HG02610 (cell line): Measurements from ENCODE around the gene PPP3CB.

Experiments used
- ATAC-seq: cut with Tn5 transposase; IDR thresholded peaks from one replicate; pipeline ENCODE4 v1.9.1; 2021; ENCODE audit warnings: mild to moderate bottlenecking, moderate library complexity; ENCODE audit not compliant: unreplicated experiment

Gene PPP3CB

DNA sequence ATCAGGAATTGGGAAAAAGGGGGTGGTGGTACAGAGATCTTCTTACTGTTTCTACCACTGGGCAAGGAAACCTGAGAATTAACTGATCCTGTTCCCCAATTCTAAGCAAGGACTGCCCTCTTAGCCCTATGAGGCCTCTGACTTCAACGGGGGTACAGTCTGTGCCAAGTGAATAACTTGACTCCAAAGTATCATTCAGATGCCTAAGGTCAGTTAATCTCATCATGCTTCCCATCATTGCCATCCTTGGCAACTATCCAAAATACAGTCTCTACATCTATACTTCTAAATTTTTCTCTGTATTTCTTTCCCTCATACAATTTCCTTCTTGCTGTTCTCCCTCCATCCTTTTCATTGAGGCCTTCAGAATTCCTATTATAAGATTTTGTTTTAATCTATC is 10.5 kb downstream of the PPP3CB start:
- ATAC-seq, result no peak

DNA sequence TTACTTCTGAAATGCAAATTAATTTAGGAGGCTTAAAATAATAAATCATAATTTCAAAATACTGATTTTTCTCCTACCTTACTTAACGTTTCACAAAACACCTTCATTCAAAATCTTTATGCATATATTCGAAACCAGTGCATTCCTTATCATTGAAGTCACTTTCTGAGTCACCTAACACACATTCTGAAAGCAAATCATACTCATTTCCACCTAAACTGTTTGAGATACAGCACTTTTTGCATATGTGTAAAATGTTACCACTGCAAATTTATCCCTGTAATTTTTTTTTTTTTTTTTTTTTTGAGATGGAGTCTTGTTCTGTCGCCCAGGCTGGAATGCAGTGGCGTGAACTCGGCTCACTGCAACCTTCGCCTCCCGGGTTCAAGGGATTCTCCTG is 15.7 kb downstream of the PPP3CB start:
- ATAC-seq, result peak; percentile 62

- ATAC-seq, result no peak
Observed at GRCh38 chr10:73478636-73479035, 17.2 kb downstream of the PPP3CB start.

- ATAC-seq, result no peak
Observed at GRCh38 chr10:73471226-73471625, 24.6 kb downstream of the PPP3CB start.

GRCh38 chr10:73469579-73469978 is 26.2 kb downstream of the PPP3CB start:
- no peak for ATAC-seq

DNA sequence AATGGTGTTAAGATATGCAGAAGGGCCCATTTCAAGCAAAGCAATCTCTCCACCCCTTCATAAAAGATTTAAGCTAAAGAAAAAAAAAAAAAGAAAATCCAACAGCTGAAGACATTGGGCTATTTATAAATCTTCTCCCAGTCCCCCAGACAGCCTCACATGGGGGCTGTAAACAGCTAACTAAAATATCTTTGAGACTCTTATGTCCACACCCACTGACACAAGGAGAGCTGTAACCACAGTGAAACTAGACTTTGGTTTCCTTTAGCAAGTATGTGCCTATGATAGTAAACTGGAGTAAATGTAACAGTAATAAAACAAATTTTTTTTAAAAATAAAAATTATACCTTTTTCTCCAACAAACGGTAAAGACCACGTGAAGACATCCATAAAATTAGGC is 28.6 kb downstream of the PPP3CB start:
- no peak for ATAC-seq

GRCh38 chr10:73465978-73466726 is 29.7 kb downstream of the PPP3CB start:
- ATAC-seq, result no peak

GRCh38 chr10:73460897-73461296 is 34.9 kb downstream of the PPP3CB start:
- ATAC-seq, result no peak

- ATAC-seq, result no peak
Observed at GRCh38 chr10:73459683-73460314, 36.0 kb downstream of the PPP3CB start.

DNA sequence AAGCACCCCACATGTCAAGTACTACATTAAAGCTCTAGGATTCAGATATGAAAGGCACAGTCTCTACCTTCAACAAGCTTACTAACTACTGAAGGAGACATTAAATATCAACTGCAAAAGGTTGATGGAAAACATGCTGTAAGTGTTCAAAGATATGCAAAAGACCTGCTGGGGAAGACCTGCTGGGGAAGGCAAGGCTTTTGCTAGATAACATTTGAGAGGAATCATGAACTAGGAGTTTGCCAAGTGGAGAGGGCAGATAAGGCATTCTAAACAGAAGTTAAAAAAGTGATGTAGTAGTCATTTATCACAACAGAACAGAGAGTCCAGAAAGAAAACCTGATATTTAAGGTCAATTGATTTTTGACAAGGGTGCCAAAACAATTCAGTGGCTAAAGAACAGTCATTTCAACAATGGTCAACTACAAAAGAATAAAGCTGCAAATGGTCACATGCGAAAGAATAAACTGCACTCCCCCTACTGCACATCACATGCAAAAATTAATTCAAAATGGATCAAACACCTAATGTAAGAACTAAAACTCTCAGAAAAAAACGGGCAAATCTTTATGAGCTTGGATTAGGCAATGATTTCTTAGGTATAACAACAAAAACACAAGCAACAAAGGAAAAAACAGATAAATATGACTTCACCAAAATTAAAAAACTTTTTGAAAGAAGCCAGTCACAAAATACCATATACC is 39.5 kb downstream of the PPP3CB start:
- no peak for ATAC-seq

GRCh38 chr10:73449113-73449512 is 46.7 kb downstream of the PPP3CB start:
- no peak for ATAC-seq

DNA sequence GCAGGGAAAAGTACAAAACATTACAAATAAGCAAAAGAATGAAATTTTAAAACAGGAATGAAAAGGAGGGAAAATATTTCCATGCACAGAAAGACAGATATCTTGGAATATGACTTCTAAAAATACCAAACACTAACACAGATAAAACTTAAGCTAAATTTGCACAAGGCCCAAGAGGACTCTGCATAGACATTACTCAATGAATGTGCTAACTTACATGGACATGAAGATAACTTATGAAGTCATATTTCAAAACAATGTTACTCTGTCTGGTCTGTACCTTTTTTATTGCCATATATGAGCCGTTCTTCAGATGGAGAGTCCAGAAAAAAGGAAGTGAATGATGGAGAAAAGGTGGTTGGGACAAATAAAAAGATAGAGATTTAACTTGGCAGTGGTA is 47.4 kb downstream of the PPP3CB start:
- no peak for ATAC-seq

- ATAC-seq, result no peak
Observed at GRCh38 chr10:73446926-73447325, 48.9 kb downstream of the PPP3CB start.

GRCh38 chr10:73444457-73444856 is 51.4 kb downstream of the PPP3CB start:
- ATAC-seq, result no peak

DNA sequence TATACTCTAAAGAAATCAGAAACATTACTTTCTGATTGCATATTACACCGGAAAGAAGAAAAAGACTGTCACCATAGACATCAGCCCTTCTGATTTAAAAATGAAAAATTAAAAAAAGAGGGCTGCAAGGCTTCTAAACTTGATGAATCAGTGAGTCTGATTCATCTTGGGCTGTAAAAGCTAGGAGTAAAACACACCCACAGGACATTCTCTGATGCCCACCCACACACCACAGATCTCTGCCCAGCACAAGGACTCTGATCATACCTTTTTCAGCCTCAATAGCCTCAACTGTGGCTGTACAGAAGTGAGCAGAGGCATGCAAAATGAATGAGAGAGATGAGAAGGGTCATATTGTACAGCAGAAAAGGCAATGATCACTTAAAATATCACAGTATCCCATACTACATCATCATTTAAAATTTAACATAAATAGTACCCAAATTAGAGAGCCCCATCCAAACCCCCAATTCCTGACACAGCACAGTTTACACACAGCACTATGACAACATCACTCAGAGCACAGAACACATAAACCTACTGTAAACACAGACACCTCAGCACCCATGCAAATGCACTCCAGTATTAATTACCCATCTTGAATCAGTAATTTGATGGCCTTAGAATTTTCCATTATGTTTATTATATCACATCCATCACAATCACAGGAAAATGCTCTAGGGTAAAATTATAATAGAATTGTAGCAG is 56.1 kb downstream of the PPP3CB start:
- no peak for ATAC-seq

- ATAC-seq, result no peak
Observed at GRCh38 chr10:73439055-73439454, 56.8 kb downstream of the PPP3CB start.

GRCh38 chr10:73433538-73433867 is 62.3 kb downstream of the PPP3CB start, which contains the start of gene MSS51:
MSS51 (minus strand) TSS chr10:73433561; CDS start chr10:73428284, 5,277 bp downstream.
- ATAC-seq, result no peak

- no peak for ATAC-seq
Observed at GRCh38 chr10:73432646-73433537, 62.9 kb downstream of the PPP3CB start.

- no peak for ATAC-seq
Observed at GRCh38 chr10:73426318-73426717, 69.5 kb downstream of the PPP3CB start.

DNA sequence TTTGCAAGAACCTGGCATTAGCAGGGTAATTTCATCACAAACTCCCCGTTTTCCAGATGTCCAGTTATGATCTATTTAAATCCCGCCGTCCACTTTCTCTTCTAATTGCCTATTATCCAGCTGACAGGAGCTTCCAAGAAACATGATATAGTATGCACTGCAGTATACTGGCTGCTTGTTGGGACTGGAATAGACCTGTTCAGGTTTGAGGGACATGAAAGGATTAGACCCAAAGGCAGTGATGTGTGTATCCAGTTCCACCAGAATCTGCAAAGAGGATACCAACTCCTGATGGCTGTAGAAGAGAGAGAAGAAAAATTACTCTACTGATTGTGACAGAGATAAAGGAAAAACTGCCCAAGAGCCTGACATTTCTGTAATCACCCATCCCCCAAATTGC is 71.3 kb downstream of the PPP3CB start:
- ATAC-seq, result no peak
